Measurements from ENCODE around the gene PIGZ.

The PIGZ gene

GRCh38 chr3:196902296-196902695 is 66.3 kb downstream of the PIGZ start:
- DNase-seq: no peak

GRCh38 chr3:196901768-196902167 is 66.9 kb downstream of the PIGZ start:
- no peak for DNase-seq
